GM23338 (cell line): Measurements from ENCODE around the gene DYNLRB1. TPM values are rescaled to one million over a fixed set of nuclear protein-coding genes. Genes with fewer than 3 reads are reported as not detected.

Experiments used
- ATAC-seq: fragments of 200-7000 bp; cut with Tn5 transposase; 3 replicates; pipeline ENCODE4 v1.9.1; 2020
- DNase-seq: peaks from one replicate; pipeline ENCODE4 v3.0.0-alpha.2; 2015; ENCODE audit warnings: low spot score
- H2AFZ ChIP-seq: fragments of 200-600 bp; sonication (generic); 2 replicates; pipeline ENCODE4 v1.8.0; 2016; ENCODE audit warnings: antibody characterized with exemption, mild to moderate bottlenecking, moderate library complexity
- H3F3A ChIP-seq: fragments of 200-600 bp; sonication (generic); replicated peaks from 2 replicates; pipeline ENCODE4 v1.8.0; 2017; ENCODE audit warnings: antibody characterized with exemption, mixed run types, low read depth
- H3K27ac ChIP-seq: fragments of 200-600 bp; sonication (generic); 2 replicates; pipeline ENCODE4 v1.6.1; 2016; ENCODE audit warnings: low read depth
- H3K27me3 ChIP-seq: fragments of 200-600 bp; sonication (generic); 2 replicates; pipeline ENCODE4 v1.8.0; 2016; ENCODE audit warnings: mild to moderate bottlenecking, mixed run types, moderate library complexity; ENCODE audit not compliant: insufficient read depth
- H3K36me3 ChIP-seq: fragments of 200-600 bp; sonication (generic); 2 replicates; pipeline ENCODE4 v1.8.0; 2016; ENCODE audit warnings: mild to moderate bottlenecking; ENCODE audit not compliant: insufficient read depth
- H3K4me1 ChIP-seq: fragments of 200-600 bp; sonication (generic); 2 replicates; pipeline ENCODE4 v1.8.0; 2016; ENCODE audit warnings: mild to moderate bottlenecking, moderate library complexity; ENCODE audit not compliant: insufficient read depth
- H3K4me2 ChIP-seq: fragments of 200-600 bp; sonication (generic); 2 replicates; pipeline ENCODE4 v1.7.1; 2017; ENCODE audit warnings: mixed run types
- H3K4me3 ChIP-seq: fragments of 200-600 bp; sonication (generic); 2 replicates; pipeline ENCODE4 v1.6.1; 2016; ENCODE audit warnings: mixed run types
- H3K79me2 ChIP-seq: fragments of 200-600 bp; sonication (generic); replicated peaks from 2 replicates; pipeline ENCODE4 v1.8.0; 2017; ENCODE audit warnings: mild to moderate bottlenecking; ENCODE audit not compliant: insufficient read depth
- H3K9me2 ChIP-seq: fragments of 200-600 bp; sonication (generic); 2 replicates; pipeline ENCODE4 v1.8.0; 2017; ENCODE audit not compliant: insufficient read depth
- H4K20me1 ChIP-seq: fragments of 200-600 bp; sonication (generic); replicated peaks from 2 replicates; pipeline ENCODE4 v1.8.0; 2017; ENCODE audit warnings: mild to moderate bottlenecking; ENCODE audit not compliant: insufficient read depth
- H3K27ac Mint-ChIP-seq: 2 replicates; pipeline ENCODE4 v1.8.0; 2020; ENCODE audit warnings: inconsistent platforms, mild to moderate bottlenecking, moderate library complexity, mixed read lengths
- H3K27me3 Mint-ChIP-seq: 3 replicates; pipeline ENCODE4 v1.8.0; 2022; ENCODE audit warnings: low read depth, mild to moderate bottlenecking, moderate library complexity, mixed read lengths, inconsistent platforms; ENCODE audit not compliant: insufficient read depth, poor library complexity
- H3K36me3 Mint-ChIP-seq: 3 replicates; pipeline ENCODE4 v1.8.0; 2021; ENCODE audit warnings: low read depth, mild to moderate bottlenecking, inconsistent platforms, moderate library complexity, mixed read lengths
- H3K4me1 Mint-ChIP-seq: 3 replicates; pipeline ENCODE4 v1.8.0; 2020; ENCODE audit warnings: mild to moderate bottlenecking, inconsistent platforms, mixed read lengths
- H3K4me3 Mint-ChIP-seq: 3 replicates; pipeline ENCODE4 v1.8.0; 2021; ENCODE audit warnings: moderate library complexity, mild to moderate bottlenecking, inconsistent platforms, mixed read lengths
- H3K9me3 Mint-ChIP-seq: 3 replicates; pipeline ENCODE4 v1.8.0; 2020; ENCODE audit warnings: moderate library complexity, mild to moderate bottlenecking, inconsistent platforms, mixed read lengths
- EZH2phosphoT487 ChIP-seq: fragments of 200-600 bp; sonication (generic); IDR thresholded peaks from one replicate; pipeline ENCODE4 v1.8.1; 2018; ENCODE audit warnings: antibody characterized with exemption; ENCODE audit not compliant: unreplicated experiment
- REST ChIP-seq: IDR thresholded peaks from one replicate; pipeline ENCODE4 v1.6.1; 2018; ENCODE audit warnings: antibody characterized with exemption; ENCODE audit not compliant: unreplicated experiment
- ZNF114 ChIP-seq: fragments of 250-450 bp; sonication (Bioruptor Pico); IDR thresholded peaks from 2 replicates; pipeline ENCODE4 v1.5.0; 2020; ENCODE audit warnings: mild to moderate bottlenecking, moderate library complexity
- ZNF331 ChIP-seq: fragments of 250-450 bp; sonication (Bioruptor Pico); IDR thresholded peaks from 2 replicates; pipeline ENCODE4 v1.5.0; 2020; ENCODE audit warnings: low read depth, mild to moderate bottlenecking, moderate library complexity
- polyA plus RNA-seq: library from polyadenylated mRNA; unstranded; fragments of >200 nt; fragmentation: Nextera tagmentation; extraction: Ambion mirVana; gene quantifications from 2 replicates; pipeline ENCODE4 v1.2.1, GENCODE V29; 2016
- total RNA-seq: library from RNA; depleted of rRNA; stranded (reverse); fragments of >200 nt; shearing (Covaris generic); gene quantifications from 2 replicates; pipeline ENCODE4 v1.2.3, GENCODE V29; 2014
- TF ChIP-seq, protein P1 (sequence below): fragments of 250-450 bp; sonication (Bioruptor Pico); IDR thresholded peaks from 2 replicates; pipeline ENCODE4 v1.5.0; 2020; ENCODE audit warnings: mild to moderate bottlenecking, moderate library complexity

The DYNLRB1 gene
- total and polyA plus RNA-seq, 2 experiments from 2014 or later = 107 to 376 TPM

GRCh38 chr20:34564833-34565232 is 48.6 kb downstream of the DYNLRB1 start (continued):
- no peak for TF ChIP-seq REST
- TF ChIP-seq, protein P1, sequence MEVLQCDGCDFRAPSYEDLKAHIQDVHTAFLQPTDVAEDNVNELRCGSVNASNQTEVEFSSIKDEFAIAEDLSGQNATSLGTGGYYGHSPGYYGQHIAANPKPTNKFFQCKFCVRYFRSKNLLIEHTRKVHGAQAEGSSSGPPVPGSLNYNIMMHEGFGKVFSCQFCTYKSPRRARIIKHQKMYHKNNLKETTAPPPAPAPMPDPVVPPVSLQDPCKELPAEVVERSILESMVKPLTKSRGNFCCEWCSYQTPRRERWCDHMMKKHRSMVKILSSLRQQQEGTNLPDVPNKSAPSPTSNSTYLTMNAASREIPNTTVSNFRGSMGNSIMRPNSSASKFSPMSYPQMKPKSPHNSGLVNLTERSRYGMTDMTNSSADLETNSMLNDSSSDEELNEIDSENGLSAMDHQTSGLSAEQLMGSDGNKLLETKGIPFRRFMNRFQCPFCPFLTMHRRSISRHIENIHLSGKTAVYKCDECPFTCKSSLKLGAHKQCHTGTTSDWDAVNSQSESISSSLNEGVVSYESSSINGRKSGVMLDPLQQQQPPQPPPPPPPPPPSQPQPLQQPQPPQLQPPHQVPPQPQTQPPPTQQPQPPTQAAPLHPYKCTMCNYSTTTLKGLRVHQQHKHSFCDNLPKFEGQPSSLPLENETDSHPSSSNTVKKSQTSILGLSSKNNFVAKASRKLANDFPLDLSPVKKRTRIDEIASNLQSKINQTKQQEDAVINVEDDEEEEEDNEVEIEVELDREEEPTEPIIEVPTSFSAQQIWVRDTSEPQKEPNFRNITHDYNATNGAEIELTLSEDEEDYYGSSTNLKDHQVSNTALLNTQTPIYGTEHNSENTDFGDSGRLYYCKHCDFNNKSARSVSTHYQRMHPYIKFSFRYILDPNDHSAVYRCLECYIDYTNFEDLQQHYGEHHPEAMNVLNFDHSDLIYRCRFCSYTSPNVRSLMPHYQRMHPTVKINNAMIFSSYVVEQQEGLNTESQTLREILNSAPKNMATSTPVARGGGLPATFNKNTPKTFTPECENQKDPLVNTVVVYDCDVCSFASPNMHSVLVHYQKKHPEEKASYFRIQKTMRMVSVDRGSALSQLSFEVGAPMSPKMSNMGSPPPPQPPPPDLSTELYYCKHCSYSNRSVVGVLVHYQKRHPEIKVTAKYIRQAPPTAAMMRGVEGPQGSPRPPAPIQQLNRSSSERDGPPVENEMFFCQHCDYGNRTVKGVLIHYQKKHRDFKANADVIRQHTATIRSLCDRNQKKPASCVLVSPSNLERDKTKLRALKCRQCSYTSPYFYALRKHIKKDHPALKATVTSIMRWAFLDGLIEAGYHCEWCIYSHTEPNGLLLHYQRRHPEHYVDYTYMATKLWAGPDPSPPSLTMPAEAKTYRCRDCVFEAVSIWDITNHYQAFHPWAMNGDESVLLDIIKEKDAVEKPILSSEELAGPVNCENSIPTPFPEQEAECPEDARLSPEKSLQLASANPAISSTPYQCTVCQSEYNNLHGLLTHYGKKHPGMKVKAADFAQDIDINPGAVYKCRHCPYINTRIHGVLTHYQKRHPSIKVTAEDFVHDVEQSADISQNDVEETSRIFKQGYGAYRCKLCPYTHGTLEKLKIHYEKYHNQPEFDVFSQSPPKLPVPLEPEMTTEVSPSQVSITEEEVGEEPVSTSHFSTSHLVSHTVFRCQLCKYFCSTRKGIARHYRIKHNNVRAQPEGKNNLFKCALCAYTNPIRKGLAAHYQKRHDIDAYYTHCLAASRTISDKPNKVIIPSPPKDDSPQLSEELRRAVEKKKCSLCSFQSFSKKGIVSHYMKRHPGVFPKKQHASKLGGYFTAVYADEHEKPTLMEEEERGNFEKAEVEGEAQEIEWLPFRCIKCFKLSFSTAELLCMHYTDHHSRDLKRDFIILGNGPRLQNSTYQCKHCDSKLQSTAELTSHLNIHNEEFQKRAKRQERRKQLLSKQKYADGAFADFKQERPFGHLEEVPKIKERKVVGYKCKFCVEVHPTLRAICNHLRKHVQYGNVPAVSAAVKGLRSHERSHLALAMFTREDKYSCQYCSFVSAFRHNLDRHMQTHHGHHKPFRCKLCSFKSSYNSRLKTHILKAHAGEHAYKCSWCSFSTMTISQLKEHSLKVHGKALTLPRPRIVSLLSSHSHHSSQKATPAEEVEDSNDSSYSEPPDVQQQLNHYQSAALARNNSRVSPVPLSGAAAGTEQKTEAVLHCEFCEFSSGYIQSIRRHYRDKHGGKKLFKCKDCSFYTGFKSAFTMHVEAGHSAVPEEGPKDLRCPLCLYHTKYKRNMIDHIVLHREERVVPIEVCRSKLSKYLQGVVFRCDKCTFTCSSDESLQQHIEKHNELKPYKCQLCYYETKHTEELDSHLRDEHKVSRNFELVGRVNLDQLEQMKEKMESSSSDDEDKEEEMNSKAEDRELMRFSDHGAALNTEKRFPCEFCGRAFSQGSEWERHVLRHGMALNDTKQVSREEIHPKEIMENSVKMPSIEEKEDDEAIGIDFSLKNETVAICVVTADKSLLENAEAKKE = no peak
- TF ChIP-seq ZNF114 = no peak

DNA sequence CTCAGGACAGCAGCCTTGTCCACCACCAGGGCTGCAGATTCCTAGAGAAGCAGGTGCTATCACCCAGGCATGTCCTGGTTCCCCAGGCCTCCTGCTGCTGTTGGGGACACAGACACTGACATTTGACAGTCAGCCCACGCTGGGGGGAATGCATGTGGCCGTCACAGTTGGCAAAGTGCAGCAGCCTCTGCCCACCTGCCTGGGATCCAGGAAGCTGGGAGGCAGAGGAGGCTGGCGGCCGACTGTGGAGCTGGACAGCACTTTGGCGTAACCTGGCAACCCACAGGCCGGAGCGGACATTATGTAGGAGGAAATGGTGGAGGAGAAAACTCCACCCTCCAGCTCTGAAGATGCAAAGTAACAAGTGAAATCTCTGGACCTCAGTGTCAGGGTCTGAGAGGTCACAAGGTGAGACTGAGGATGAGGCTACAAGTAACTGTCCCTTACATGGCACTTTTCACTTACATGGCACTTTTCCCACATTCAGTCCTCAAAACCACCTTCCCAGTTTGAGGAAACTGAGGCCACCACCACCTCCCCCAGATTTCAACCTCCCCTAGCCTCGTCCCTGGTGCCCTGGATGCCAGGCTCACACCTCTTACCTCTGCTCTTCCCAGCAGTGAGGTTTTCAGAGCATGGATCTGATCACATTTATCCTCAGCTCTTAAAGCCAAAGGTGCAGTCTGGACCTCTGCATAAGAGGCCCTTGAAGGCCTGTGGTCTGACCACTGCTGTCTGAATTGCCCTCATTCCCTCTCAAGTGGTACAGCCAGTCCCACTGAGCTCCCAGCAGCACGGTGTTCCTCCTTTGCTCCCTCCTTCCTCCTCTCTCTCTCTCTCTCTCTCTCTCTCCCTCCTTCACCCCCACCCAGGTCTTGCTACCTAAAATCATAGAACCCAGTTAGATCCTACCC is 51.0 kb downstream of the DYNLRB1 start:
- Histone ChIP-seq H3K79me2 (no peaks in the 10 kb centered on the region), H4K20me1 (no peaks in the 10 kb centered on the region), H3K27me3 (no peaks in the 10 kb centered on the region), H3K4me3 (no peak overlapping the region), H2AFZ (no peak overlapping the region), H3K27ac (no peak overlapping the region), H3F3A (no peaks in the 10 kb centered on the region), H3K9me2 (no peaks in the 10 kb centered on the region), H3K36me3 (no peaks in the 10 kb centered on the region), H3K4me2 (no peak overlapping the region), H3K4me1 (peaks cover 6% of the 10 kb centered on the region; the same call in 1 of the 2 replicates)
- DNase-seq = no peak
- Mint-ChIP-seq H3K4me1 (peaks cover 25% of the 10 kb centered on the region), H3K36me3 (no peaks in the 10 kb centered on the region; the same call in 1 of the 3 replicates), H3K9me3 (no peaks in the 10 kb centered on the region), H3K27ac (peak overlapping the region; percentile 56), H3K4me3 (no peak overlapping the region), H3K27me3 (peaks cover 3% of the 10 kb centered on the region)
- no peak for ATAC-seq
- TF ChIP-seq ZNF114 = no peak
- TF ChIP-seq EZH2phosphoT487 = no peak
- no peak for TF ChIP-seq ZNF331 (CRISPR knock-in tag)
